NCI-H2171 (cell line): ENCODE data around the gene AGO3.

Source experiments
- DNase-seq: peaks from one replicate; lab custom pipeline; 2025; lab: John Stamatoyannopoulos, UW

Gene AGO3

DNA sequence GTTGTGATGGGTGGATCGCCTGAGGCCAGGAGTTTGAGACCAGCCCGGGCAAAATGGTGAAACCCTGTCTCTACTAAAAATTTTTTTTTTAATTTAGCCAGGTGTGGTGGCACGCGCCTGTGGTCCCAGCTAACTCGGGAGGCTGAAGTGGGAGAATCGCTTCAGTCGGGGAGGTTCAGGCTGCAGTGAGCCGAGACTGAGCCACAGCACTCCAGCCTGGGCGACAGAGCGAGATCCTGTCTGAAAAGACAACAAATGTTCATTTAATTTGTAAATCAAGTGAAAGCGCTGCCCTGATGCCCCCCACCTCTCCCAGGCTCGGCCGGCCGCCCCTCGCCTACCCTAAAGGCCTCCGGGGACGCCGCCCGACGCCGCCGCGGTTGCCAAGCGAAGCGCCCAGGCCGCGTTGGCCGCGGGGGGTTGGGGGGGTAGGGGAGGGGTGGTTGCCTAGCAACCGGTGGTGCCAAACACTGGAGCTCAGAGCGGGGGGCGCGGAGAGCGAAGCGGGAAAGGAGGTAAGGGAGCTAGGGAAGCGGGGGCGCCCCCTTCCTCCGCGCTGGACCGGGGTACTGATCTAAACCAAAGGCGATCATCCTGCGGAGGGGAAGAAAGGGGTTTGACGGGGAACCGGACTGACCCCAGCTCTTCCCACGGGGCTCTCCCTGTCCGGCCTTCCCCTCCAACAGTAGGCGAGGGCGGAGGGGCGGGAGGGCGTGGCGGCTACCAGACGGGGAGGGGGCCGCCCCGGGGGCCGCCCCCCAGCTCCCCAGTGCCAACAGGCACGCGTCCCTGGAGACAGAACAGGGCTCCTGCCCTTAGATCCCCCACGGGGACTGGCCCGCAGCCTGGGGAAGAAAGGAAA, 153.0 kb downstream of the AGO3 start, which contains the start of gene TEKT2:
TSS of gene TEKT2 (plus strand) at position 460 of the 862 bp plus-strand sequence. CDS start 828 bp downstream, outside the sequence.
- DNase-seq: peak; percentile 83

DNA sequence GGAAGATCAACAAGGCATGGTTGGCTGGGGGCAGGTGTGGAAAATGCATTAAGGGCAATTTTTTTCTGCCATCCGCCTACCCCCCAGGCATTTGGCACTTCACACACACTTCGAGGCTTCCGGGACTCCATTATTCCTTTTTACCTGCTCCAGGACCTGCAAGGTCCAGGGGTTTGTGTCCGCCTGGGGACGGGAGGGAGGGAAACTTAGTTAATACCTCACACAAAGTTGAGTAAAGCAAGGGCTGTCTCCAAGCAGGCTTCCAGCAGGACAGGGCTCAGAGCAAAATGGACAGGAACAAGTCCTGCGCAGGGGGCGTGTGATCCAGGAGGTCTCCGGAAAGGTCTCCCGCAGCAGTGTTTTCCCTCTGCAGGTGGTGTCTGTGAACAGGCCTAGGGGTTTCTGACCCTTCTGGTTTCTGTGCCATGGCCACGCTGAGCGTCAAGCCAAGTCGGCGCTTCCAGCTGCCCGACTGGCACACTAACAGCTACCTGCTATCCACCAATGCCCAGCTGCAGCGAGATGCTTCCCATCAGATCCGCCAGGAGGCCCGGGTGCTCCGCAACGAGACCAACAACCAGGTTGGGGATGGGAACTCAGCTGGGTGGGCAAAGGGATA, 153.7 kb downstream of the AGO3 start:
- no peak for DNase-seq

DNA sequence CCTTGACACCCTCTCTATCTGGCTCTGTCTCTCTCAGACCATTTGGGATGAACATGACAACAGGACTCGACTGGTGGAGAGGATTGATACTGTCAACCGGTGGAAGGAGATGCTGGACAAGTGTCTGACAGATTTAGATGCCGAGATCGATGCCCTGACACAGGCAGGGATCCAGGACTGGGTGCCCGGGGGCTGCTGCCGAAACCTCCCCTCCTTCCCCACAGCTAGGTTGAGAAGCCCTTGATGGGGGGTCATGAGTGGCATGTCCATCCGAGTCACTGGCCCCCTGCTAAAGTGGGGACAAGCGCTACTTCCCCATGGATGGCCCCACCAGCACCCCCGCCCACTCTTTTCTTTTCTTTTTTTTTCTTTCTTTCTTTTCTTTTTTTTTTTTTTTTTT, 154.2 kb downstream of the AGO3 start:
- no peak for DNase-seq

DNA sequence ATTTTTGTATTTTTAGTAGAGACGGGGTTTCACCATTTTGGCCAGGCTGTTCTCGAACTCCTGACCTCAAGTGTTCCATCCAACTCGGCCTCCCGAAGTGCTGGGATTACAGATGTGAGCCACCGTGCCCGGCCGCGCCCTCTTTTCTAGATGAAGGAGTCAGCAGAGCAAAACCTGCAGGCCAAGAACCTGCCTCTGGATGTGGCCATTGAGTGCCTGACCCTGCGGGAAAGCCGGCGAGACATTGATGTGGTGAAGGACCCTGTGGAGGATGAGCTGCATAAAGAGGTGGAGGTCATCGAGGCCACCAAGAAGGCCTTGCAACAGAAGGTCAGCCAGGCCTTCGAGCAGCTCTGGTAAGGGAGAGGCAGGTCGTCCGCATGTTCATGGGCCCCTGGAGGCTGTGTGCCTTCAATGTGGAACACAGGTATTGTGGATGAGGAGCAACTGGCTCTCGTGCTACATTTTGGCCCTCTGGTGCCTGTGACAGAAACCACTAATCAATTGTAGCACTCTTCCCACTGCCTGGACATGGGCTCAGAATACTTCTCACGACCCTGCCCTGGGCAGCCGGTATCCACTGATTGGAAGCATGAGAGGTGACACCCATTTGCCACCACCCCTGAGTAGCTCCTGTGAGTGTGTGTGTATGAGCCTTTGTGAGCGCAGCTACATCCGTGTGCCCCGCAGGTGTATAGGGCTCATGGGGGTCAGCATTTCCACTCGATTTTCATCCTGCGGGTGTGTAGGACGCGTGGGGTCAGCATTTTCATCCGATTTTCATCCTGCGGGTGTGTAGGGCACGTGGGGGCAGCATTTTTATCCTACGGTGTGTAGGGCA, 155.0 kb downstream of the AGO3 start:
- no peak for DNase-seq

DNA sequence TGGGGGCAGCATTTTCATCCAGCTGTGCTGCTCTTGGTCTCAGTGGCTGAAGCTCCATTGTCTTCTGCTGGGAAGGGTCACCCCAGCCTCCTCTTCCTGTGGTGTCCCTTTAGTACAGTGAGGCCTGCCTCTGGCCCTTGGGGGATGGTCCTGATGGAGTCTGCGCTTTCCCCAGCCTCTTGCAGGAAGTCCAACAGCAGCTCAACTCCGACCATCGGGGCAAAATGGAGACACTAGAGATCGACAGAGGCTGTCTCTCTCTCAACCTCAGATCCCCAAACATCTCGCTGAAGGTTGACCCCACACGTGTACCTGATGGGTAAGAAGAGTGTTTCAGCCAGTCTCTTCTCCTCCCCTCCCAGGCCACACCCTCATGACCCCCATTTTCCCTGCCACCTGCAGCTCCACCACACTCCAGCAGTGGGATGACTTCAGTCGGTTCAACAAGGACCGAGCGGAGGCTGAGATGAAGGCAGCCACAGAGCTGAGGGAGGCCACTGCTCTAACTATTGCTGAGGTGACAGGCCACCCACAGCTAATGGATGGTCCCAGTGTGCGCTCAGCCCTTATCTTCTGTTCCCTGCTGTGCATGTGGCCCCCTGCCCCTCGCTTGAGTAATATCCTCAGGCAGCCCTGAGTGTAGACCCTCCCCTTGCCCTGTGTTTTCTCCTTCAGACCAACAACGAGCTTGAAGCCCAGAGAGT, 155.8 kb downstream of the AGO3 start:
- no peak for DNase-seq

DNA sequence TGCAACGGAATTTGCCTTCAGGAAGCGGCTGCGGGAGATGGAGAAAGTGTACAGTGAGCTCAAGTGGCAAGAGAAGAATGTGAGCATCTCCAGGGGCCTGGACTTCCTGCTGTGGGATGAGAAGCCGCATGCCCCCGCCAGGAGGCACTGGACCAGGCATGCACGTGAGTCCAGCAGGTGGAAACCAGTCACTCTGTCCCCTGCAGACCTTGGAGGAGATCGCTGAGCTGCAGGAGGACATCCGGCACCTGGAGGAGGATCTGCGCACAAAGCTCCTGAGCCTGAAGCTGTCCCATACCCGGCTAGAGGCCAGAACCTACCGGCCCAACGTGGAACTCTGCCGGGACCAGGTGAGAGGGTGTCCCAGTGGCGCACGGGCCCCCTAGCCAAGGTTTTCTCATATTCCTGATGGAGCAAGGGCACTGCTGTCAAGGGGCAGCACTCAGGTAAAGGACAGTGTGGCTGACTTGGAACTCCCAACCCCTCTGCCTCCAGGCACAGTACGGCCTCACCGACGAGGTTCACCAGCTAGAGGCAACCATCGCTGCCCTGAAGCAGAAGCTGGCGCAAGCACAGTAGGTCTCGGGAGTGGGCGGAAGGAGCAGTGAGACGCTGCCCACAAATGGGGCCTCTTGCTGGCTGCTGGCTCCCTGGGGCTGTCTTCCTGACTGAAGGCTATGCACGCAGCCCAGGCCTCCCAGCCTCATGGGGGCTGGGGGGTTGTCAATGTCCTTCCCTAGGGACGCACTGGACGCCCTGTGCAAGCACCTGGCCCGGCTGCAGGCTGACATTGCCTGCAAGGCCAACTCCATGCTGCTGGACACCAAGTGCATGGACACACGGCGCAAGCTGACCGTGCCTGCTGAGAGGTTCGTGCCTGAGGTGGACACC, 156.6 kb downstream of the AGO3 start:
- DNase-seq: no peak

DNA sequence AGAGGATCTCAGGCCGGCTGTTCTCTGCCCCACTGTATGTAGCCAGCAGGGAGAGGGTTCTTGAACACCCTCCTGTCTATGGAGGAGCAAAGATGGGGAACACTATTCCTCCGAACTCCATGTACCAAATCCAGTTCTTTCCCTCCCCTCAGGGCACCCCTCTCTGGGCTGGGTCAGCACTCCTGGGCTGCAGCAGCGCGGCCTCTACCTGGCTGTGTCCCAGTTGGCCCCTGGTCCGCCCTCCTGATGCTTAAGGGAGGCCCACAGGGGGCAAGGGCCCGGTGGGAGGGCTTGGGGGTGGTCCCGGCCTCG, 157.3 kb downstream of the AGO3 start:
- no peak for DNase-seq

DNA sequence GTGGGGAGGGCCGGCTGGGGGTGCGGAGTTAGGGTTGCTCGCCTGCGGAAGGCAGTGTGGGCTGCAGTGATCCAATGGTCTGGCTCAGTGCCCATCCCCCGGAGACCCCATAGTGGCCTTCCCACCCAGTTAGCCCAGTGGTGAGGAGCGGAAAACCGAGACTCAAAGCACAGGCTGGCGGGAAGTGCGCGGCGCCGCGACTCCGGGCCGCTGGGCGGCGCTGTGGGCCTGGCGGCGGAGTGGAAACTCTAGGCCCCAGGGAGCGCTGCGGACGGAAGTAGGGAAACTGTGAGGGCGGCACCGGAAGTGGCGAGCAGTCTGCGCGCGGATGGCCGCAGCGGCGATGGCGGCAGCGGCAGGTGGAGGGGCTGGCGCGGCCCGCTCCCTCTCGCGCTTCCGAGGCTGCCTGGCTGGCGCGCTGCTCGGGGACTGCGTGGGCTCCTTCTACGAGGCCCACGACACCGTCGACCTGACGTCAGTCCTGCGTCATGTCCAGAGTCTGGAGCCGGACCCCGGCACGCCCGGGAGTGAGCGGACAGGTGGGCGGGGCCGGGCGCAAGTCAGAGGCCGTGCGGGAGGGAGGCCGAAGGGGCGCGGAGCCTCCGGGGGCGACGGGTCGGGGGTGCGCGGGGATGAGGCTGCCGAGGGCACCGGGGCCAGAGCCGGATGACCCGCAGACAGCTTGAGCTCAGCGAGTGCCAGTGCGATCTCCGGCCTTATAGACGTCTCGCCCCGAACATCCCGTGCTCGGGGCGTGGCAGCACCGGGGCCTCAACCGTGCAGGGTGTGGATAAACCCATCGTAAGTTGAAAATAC, 157.9 kb downstream of the AGO3 start, which contains the start of gene ADPRS:
TSS of gene ADPRS (plus strand) at position 316 of the 816 bp plus-strand sequence. CDS start at position 329, 13 bp downstream.
- DNase-seq: peak; percentile 86

DNA sequence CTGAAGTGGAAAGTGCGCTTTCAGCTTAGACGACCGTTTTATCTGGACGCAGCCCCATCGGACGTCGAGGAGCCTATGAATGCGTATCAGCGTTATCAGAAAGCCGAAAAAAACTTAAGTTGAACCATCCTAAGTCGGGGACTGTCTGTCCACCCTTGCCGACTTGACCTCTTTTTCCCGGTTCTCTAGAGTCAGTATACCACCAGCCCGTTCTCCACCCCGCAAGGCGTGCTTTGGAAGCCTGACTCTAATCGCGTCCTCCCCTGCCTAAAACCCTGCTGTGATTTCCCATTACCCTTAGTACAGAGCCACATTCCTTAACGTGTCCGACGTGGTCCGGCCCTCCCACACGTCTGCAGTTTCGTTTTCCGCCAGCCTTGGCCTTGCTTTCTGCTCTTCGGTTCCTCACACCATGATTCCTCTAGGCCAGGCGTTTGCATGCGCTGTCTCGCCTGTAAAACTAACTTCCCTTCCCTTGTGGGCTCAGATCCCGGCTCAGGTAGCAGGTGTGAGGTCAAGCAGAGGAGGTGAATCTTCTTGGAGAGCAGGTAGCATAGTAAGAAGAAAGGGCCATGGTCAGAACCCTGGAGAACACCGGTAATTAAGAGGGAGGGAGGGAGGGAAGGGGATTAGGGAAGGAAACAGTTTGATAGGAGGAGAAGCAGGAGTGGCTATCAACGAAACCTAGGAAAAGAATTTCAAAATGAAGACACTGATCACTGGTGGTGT, 158.7 kb downstream of the AGO3 start:
- DNase-seq: no peak

DNA sequence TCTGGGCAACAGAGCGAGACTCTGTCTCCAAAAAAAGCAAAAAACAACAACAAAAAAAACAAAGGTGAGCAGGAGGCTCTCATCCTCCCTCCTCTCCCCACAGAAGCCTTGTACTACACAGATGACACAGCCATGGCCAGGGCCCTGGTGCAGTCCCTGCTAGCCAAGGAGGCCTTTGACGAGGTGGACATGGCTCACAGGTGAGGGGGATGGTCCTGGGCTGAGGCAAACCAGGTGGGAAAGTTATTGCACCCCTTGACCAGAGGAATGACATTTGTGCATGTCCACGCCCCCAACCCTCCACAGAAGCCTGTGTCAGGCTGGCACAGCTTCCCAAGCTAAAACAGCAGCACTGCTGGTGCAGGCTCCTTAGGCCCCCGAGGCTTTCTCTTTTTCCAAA, 160.2 kb downstream of the AGO3 start:
- DNase-seq: no peak

DNA sequence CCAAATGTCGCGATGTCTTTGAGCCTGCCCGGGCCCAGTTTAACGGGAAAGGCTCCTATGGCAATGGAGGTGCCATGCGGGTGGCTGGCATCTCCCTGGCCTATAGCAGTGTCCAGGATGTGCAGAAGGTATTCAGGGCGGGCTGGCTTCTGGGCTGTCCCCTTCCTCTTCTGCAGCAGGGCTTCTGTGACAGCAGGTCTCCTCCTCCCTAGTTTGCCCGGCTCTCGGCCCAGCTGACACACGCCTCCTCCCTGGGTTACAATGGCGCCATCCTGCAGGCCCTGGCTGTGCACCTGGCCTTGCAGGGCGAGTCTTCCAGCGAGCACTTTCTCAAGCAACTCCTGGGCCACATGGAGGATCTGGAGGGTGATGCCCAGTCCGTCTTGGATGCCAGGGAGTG, 160.8 kb downstream of the AGO3 start:
- no peak for DNase-seq

DNA sequence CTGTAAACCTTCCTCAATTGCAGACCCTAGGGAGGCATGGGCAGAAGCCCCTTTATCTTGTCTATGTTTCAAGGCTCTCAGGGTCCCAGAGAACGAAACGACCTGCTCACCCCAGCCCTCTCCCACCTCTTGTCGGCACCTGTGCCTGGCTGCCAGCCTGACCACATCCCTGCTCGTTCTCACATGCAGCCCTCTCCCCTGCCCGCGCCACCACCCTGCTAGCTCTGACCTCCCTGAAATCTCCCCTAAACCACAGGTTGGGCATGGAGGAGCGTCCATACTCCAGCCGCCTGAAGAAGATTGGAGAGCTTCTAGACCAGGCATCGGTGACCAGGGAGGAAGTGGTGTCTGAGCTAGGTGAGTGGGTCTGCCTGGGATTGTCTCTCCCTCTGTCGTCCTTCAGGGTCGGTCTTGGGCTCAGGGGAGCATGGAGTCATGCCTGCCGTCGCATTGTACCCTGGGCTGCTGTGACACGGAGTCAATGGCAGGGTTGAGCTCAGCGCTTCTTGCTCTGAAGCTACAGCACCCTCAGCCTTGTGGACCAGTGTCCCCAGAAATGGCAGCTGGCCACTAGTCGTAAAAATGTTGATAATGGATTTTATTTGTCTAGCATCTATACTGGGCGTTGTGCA, 161.4 kb downstream of the AGO3 start:
- no peak for DNase-seq

DNA sequence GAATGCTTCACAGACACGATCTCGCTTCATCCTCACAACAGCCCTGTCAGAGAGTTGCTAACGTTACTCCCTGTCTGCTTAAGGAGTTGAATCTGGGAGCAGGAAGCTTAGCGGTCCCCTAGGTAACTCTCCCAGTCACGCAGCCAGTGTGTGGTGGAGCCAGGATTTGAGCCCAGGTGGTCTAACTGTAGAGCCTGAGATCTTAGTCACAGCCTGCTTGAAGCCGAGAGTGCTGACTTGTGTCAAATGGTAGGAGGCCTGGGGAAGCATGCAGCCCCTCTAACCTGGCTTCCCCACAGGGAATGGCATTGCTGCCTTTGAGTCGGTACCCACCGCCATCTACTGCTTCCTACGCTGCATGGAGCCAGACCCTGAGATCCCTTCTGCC, 161.9 kb downstream of the AGO3 start:
- no peak for DNase-seq

DNA sequence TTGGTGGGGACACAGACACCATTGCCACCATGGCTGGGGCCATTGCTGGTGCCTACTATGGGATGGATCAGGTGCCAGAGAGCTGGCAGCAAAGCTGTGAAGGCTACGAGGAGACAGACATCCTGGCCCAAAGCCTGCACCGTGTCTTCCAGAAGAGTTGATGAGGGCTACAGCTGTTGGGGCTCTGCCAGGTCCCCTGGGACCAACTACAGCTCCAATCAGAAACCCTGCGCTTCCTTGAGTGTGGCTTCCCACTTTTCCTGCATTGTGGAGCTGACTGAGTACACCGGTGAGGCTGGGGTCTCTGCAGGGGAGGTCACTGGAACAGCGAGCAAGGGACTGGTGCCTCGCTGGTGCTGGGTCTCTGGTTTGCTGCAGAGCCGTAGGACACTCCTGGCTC, 162.3 kb downstream of the AGO3 start:
- no peak for DNase-seq

DNA sequence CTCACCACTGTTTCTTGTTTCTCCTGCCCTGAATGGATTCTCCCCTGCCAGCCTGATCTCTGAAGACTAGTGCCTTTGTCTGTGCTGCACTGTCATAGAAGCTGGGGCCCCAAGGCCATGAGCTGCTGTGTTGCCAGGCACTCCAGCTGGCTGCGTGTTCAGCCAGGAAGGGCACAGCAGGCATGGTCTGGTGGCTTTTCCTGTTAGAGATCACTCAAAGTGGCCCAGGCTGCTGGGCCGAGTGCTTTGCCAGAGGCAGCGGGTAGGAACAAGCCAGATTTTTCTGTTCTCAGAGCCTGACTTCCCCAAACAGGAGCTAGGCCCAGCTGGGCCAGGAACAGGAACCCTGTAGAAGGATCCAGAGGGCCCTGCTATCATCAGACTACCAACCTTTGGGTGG, 163.0 kb downstream of the AGO3 start:
- DNase-seq: no peak

DNA sequence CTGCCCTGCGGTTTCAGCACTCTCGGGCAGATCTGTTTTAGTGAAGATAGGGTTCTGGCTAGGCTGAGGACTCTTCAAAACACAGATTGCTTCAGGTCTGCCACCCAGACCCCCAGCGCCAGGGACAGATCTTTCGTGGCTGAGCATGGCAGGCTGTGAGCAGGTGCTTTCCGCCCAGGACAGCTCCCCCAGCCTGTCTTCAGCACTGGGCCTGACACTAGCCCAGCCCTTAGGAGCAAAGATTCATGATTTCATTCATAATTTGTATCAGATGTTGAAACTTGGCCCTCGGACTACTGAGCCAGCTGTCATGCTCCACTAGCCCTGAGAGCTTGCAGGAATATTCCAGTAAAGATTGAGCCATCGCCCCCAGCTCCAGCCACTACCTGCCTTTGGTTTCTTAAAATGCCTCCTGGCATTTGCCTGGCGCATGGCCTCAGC, 163.7 kb downstream of the AGO3 start:
- no peak for DNase-seq

DNA sequence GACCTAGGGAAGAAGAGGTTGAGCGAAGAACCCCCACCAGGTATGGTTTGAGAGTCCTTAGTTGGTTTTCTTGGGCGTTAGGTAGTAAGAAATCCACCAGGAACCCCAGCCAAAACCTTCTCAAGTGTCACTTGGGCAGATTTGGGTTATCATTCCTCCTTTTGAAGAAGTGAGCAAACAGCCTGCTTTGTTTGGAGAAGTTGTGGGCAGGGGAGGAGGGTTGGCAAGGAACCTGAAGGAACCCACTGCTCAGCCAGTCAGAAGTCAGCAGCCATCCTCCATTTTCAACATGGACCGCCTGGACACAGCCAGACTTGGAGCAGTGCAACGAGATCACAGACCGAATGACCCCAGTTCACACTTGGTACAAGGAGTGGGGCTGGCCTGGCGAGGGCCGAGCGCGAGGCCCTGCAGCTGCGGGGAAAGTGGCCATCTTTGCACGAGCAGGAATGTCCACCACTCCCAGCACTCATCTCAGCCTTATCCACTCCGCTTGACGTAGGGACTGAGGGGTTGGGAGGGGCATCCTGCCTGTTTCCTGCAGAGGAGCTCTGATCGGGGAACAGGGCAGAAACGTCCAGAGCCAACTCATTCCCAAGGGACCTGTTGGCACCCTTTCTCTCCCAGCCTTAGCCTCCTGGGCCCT, 165.0 kb downstream of the AGO3 start:
- no peak for DNase-seq
